Left ventricle myocardium inferior (tissue), 1 donor: Measurements from ENCODE around the gene LAMTOR3. TPM values are rescaled to one million over a fixed set of nuclear protein-coding genes. Genes with fewer than 3 reads are reported as not detected.
"Not testable (repeated sequence)": the region's sequence is repeated elsewhere in the genome, so short reads cannot be mapped to it uniquely, and the experiment has no call there.

ENCODE experiments used
- DNase-seq: peaks from one replicate; pipeline ENCODE4 v3.0.0-alpha.2; 2020
- H3K27ac ChIP-seq: fragments of 200-600 bp; replicated peaks from 2 replicates; pipeline ENCODE4 v1.8.0; 2021
- H3K27me3 ChIP-seq: fragments of 200-600 bp; 2 replicates; pipeline ENCODE4 v1.8.0; 2021; ENCODE audit warnings: low read depth
- H3K36me3 ChIP-seq: fragments of 200-600 bp; 2 replicates; pipeline ENCODE4 v1.8.0; 2021
- H3K4me1 ChIP-seq: fragments of 200-600 bp; 2 replicates; pipeline ENCODE4 v1.8.0; 2021
- H3K4me3 ChIP-seq: fragments of 200-600 bp; 2 replicates; pipeline ENCODE4 v1.8.0; 2021; ENCODE audit warnings: mild to moderate bottlenecking, moderate library complexity
- H3K9me3 ChIP-seq: fragments of 200-600 bp; replicated peaks from 2 replicates; pipeline ENCODE4 v1.8.0; 2021
- CTCF ChIP-seq: fragments of 200-600 bp; IDR thresholded peaks from 2 replicates; pipeline ENCODE4 v1.8.0; 2021; ENCODE audit warnings: antibody characterized with exemption, mild to moderate bottlenecking, borderline replicate concordance
- intact Hi-C: fragments of 100-400 bp; cut with micrococcal nuclease; formaldehyde crosslinking; loops from one replicate; pipeline ENCODE4 v1.11.0; 2022
- total RNA-seq: library from RNA; stranded (reverse); fragmentation: NEBNext Ultra II Directional; extraction: Animal tissue kit (Norgen Biotek cat#: 25700); gene quantifications from one replicate; pipeline ENCODE4 v1.2.1, GENCODE V29; 2021
- donor health status: DM: no; HTN: yes; CAD: no; lungs with severe emphysema.

Gene LAMTOR3
- total RNA-seq, 1 donor from 2014 or later: 38.5 TPM

GRCh38 chr4:99834569-99834968 is 59.7 kb downstream of the LAMTOR3 start:
- H3K36me3 ChIP-seq: no peaks in the 10 kb centered on the region
- intact Hi-C loops: no loop called here
- TF ChIP-seq CTCF: no peak

GRCh38 chr4:99833756-99834155 is 60.5 kb downstream of the LAMTOR3 start:
- intact Hi-C loops: no loop called here
- H3K27ac ChIP-seq: no peak overlapping the region
- H3K4me1 ChIP-seq: no peaks in the 10 kb centered on the region
- DNase-seq: no peak
- H3K9me3 ChIP-seq: no peaks in the 10 kb centered on the region
- H3K36me3 ChIP-seq: no peaks in the 10 kb centered on the region
- H3K27me3 ChIP-seq: no peaks in the 10 kb centered on the region
- no peak for TF ChIP-seq CTCF
- H3K4me3 ChIP-seq: no peak overlapping the region

More at GRCh38 chr4:99834569-99834968, 59.7 kb downstream of the LAMTOR3 start:
- no peak overlapping the region for H3K27ac ChIP-seq
- no peaks in the 10 kb centered on the region for H3K9me3 ChIP-seq
- no peaks in the 10 kb centered on the region for H3K4me1 ChIP-seq
- H3K27me3 ChIP-seq: no peaks in the 10 kb centered on the region
- H3K4me3 ChIP-seq: no peak overlapping the region
- no peak for DNase-seq

- no peaks in the 10 kb centered on the region for H3K36me3 ChIP-seq
- no peak for TF ChIP-seq CTCF
- no peaks in the 10 kb centered on the region for H3K27me3 ChIP-seq
- no peaks in the 10 kb centered on the region for H3K9me3 ChIP-seq
- H3K4me1 ChIP-seq: no peaks in the 10 kb centered on the region
- H3K27ac ChIP-seq: no peak overlapping the region
- DNase-seq: no peak
- intact Hi-C loops: no loop called here
- H3K4me3 ChIP-seq: no peak overlapping the region
Measured at GRCh38 chr4:99832758-99833157, 61.5 kb downstream of the LAMTOR3 start.

GRCh38 chr4:99832321-99832720 is 61.9 kb downstream of the LAMTOR3 start:
- Histone ChIP-seq H3K27ac (no peak overlapping the region), H3K9me3 (no peaks in the 10 kb centered on the region), H3K4me3 (no peak overlapping the region), H3K36me3 (no peaks in the 10 kb centered on the region), H3K27me3 (no peaks in the 10 kb centered on the region), H3K4me1 (no peaks in the 10 kb centered on the region)
- no peak for TF ChIP-seq CTCF
- no peak for DNase-seq
- intact Hi-C loops: no loop called here

- DNase-seq, intact Hi-C loops, H3K36me3 ChIP-seq, H3K27me3 ChIP-seq, H3K4me1 ChIP-seq, H3K4me3 ChIP-seq, H3K9me3 ChIP-seq, H3K27ac ChIP-seq: not testable (repeated sequence)
Measured at GRCh38 chr4:99830051-99830450, 64.2 kb downstream of the LAMTOR3 start.

- intact Hi-C loops: no loop called here
- Histone ChIP-seq H3K4me3 (no peak overlapping the region), H3K27ac (no peak overlapping the region), H3K27me3 (no peaks in the 10 kb centered on the region), H3K36me3 (no peaks in the 10 kb centered on the region), H3K4me1 (no peaks in the 10 kb centered on the region), H3K9me3 (no peaks in the 10 kb centered on the region)
- DNase-seq: no peak
- no peak for TF ChIP-seq CTCF
Measured at GRCh38 chr4:99828477-99828876, 65.8 kb downstream of the LAMTOR3 start.

Other genes with a start within 250 kb of the LAMTOR3 start
- gene C4orf54, start 236.6 kb downstream of the LAMTOR3 start, total RNA-seq: 1.2 TPM
- 0.74 TPM for gene DAPP1, start 77.6 kb downstream of the LAMTOR3 start, total RNA-seq
- gene DNAJB14, start 52.2 kb upstream of the LAMTOR3 start, total RNA-seq: 16.4 TPM
- 60.7 TPM for gene H2AZ1, start 55.8 kb upstream of the LAMTOR3 start, total RNA-seq